Hematopoietic multipotent progenitor cell treated with erythropoietin and hydrocortisone succinate and interleukin-3 and kit ligand, for 8 days (in vitro differentiated cells): Measurements from ENCODE around the gene GOLGA2.
"Not testable (repeated sequence)": the region's sequence is repeated elsewhere in the genome, so short reads cannot be mapped to it uniquely, and the experiment has no call there.

ENCODE experiments used
- DNase-seq: peaks from one replicate; pipeline ENCODE4 v3.0.0-alpha.2; 2015

The GOLGA2 gene

DNA sequence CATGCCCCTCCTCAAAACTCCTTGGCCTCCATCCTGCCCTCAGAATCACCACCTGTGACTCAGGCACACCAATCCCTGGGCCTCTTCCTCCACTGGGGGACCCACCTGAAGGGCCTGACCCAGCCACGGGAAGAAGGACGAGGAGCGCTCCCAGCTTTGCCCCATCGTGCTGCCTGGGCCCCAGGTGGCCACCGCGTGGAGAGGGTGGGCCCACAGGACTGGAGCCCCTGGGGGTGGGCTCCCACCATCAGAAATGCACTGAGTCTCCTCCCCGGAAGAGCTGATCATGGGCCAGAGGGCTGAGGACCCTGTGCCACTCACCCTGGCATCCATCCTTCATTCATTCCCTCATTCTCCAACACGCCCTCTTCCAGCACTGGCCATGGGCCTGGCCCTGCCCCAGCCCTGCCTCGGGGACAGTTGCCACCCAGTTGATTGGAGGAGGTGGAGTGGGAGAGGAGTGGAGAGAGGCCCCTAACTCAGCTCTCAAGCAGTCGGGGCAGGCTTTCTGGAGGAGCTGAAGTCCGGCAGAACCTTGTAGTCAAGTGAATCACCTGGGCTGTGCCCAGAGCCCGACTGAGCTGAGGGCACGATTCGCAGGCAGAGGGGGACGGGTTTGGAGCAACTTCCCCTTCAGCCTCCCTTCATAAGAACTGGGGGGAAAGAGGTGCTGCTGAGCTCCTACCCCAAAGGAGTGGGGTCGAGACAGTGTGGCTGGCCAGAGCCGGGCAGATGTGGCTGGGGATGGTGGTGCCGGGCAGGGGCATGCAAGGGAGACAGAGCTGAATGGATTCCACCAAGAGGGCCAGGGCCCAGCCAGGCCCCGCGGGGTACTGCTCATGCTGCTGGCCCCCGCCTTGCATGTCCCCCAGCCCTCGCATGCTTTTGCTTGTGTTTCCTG lies 43.0 kb downstream of the GOLGA2 start:
- no peak for DNase-seq

GRCh38 chr9:128231638-128232527 lies 43.9 kb downstream of the GOLGA2 start:
- DNase-seq: no peak

GRCh38 chr9:128230897-128231296 lies 44.9 kb downstream of the GOLGA2 start:
- DNase-seq: not testable (repeated sequence)

DNA sequence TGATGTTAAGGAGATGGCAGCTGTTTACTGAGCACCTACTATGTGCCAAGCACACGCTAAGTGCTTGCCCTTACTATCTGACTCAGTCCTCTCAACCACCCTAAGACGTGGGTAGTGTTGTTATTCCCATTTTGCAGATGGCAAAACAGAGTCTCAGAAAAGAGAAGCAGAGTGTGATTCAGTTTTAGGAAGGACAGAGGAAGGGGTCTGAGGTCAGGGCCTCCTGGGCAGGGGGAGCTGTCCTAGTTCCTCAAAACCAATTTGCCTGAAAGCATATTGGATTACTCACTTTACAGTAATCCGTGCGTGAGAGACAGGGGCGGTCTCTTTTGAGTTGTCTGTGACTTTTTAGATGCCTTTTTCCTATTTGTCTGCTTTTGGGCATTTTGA lies 49.4 kb downstream of the GOLGA2 start:
- no peak for DNase-seq

DNA sequence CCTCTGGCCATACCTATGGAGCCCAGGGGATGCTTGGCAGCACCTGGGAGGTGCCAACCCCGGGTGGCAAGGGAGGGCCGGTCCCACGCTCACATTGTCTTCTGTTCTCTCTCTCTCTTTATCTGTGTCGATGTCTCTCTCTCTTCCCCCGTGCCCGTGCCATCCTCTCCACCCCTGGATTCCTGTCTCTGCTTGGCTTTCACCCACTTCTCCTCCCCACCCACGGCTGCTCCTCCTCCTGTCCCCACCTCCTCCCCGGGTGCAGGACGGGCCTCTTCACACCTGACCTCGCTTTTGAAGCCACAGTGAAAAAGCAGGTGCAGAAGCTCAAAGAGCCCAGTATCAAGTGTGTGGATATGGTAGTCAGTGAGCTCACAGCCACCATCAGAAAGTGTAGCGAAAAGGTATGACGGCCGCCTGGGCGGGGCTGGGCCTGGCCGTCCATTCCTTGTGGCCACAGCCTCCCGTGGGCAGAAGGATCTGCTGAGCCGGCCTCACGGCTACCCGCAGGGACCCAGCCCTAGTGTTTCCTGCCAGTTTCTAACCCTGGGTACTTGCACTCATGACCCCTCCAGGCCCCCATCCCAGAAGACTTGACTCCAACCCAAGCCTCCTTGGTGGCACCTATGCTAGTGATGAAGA lies 49.9 kb downstream of the GOLGA2 start:
- DNase-seq: no peak

DNA sequence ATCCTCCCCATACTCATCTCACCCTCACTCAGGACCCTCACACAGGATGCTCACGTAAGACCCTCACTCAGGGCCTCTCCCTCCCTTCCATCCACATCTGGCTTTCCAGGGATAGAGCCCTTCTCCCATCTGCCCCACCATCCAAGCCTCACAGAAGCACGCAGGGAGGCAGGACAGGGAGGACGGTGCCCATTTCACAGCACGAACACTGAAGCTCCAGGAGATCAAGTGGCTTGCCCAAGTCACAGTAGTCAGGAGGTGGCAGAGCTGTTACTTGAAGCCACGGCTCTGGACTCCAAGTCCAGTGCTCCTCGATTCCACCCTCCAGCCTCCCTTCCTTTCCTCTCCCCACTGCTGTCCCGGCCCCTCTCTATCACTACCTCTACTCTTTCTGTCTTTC lies 50.9 kb downstream of the GOLGA2 start:
- no peak for DNase-seq

GRCh38 chr9:128222880-128223670 lies 52.7 kb downstream of the GOLGA2 start:
- no peak for DNase-seq

DNA sequence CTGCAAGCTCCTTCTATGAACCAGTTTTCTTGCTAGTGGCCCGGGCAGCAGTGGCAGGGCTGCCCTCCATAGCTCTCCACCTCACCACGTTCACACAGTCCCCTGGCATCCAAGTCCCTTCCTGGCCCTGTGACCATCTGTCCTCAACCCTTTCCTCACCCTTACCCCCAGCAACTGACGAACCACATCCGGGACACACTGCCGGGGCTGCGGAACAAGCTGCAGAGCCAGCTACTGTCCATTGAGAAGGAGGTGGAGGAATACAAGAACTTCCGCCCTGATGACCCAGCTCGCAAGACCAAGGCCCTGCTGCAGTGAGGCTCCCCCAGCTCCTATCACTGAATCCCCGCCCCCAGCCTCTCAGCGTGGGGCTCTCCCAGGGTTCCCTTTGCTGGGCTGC lies 53.8 kb downstream of the GOLGA2 start:
- DNase-seq: no peak

- DNase-seq: no peak
Measured at GRCh38 chr9:128219831-128220230, 56.0 kb downstream of the GOLGA2 start.

DNA sequence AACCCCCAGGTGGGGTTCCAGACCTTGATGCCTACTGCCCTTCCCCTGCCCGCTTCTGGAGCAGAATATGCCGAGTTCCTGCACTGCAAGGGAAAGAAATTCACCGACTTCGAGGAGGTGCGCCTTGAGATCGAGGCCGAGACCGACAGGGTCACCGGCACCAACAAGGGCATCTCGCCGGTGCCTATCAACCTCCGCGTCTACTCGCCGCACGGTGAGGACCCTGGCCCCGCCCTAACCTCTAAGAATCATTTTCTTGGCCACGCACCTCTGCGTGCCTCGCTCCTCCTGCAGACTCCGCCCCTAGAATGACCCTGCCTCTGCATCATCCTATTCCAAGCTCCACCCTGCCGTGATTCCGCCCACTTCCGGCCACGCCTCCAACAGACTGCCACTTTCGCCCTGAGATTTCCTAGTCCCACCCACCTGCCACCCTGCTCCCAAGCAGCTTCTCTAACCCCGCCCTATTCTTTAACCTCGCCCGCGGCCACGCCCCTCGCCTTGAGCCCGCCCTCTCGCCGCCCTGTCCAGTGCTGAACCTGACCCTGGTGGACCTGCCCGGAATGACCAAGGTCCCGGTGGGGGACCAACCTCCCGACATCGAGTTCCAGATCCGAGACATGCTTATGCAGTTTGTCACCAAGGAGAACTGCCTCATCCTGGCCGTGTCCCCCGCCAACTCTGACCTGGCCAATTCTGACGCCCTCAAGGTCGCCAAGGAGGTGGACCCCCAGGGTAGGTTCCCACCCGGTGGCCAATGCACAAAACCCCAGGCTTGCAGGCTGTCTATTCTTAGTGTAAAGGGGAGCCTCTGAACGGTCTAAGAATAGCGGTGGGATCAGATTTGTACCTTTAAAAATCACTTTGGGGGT lies 57.1 kb downstream of the GOLGA2 start:
- peak; percentile 96 for DNase-seq

GRCh38 chr9:128218172-128218517 lies 57.7 kb downstream of the GOLGA2 start:
- no peak for DNase-seq

GRCh38 chr9:128216781-128217553 lies 58.8 kb downstream of the GOLGA2 start:
- DNase-seq: no peak

GRCh38 chr9:128215491-128216409 lies 60.1 kb downstream of the GOLGA2 start:
- DNase-seq: no peak

DNA sequence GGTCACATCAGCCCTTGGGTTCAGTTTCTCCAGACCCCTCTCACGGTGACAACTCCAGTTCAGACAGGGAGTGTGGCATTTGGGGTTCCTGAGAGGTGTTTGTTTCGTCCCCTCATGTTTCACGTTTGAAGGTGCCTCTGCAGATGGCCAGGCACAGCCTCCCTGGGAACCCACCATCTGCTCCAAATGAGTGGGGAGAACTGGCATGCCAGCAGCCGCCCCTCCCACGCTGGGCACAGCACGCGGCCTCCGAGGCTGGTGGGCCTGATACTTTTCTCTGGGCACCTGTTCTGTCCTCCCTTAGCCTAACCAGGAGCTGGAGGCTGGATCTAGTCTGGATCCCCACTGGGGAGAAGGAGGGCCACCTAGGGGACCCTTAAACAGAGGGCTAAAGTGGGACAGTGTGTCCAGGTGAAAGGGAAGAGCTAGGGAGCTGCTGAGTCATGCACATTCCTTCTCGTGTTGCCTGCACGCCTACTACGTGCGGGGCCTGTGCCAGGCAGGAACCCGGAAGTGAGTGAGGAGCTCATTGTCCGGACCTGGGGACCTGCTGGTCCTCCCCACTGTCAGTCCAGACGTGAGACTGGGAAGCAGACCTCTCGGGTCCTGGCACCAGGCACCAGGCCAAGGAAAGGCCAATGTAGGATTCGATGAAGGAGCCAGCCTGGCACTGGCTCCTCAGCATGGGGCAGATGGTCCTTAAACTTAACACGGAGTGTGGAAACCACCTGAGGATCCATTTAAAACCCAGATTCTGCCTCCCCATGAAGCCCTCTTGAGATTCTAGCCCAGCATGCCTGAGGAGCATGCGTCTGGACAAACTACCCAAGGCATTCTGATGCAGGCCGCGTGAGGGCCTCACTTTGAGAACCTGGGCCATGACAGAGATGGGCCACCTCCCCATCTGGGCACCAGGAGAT lies 61.0 kb downstream of the GOLGA2 start:
- no peak for DNase-seq

GRCh38 chr9:128213746-128214497 lies 61.9 kb downstream of the GOLGA2 start:
- DNase-seq: no peak

DNA sequence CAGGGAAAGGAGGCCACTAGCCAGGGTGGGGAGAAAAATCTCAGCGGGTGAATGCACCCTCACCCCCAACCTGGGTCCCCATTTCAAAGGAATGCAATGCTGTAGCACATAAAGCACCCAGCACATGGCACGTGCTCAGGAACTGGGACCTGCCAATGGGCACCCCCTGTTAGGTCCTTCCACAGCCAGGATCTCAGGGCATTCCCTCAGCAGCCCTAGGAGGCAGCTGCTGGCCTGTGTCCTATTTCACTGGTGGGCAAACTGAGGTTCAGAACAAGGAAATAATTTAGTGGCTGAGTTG lies 63.9 kb downstream of the GOLGA2 start:
- DNase-seq: no peak

- DNase-seq: no peak
Measured at GRCh38 chr9:128211186-128211980, 64.4 kb downstream of the GOLGA2 start.
